Thyroid gland (tissue), 4 donors: Measurements from ENCODE around the gene ADIRF. TPM values are rescaled to one million over a fixed set of nuclear protein-coding genes. Genes with fewer than 3 reads are reported as not detected.

Experiments
- DNase-seq, 2 donors: peaks; one replicate each; pipeline ENCODE4 v3.0.0-alpha.2; 2019
- H3K27ac ChIP-seq, 3 donors: fragments of 200-600 bp; sonication (generic); 1 replicate in 2 of 3; 2 replicates in 1 of 3; pipeline ENCODE4 v1.5.1; 2016 to 2019; ENCODE audit warnings: mild to moderate bottlenecking in 1 of 3, moderate library complexity in 1 of 3
- H3K27me3 ChIP-seq: fragments of 200-600 bp; sonication (generic); one replicate; pipeline ENCODE4 v1.5.1; 2019
- H3K36me3 ChIP-seq, 2 donors: fragments of 200-600 bp; sonication (generic); one replicate each; pipeline ENCODE4 v1.5.1; 2016 to 2019
- H3K4me1 ChIP-seq, 2 donors: fragments of 200-600 bp; sonication (generic); one replicate each; pipeline ENCODE4 v1.5.1; 2017 to 2019
- H3K4me3 ChIP-seq, 3 donors: fragments of 200-600 bp; sonication (generic); replicated peaks in 1 of 3; 1 replicate in 2 of 3; 2 replicates in 1 of 3; pipeline ENCODE4 v1.5.1; 2016; ENCODE audit warnings: mild to moderate bottlenecking in 1 of 3
- H3K9me3 ChIP-seq: fragments of 200-600 bp; sonication (generic); one replicate; pipeline ENCODE4 v1.5.1; 2017
- POLR2A ChIP-seq, 2 donors: fragments of 450-650 bp; IDR thresholded peaks; one replicate each; pipeline ENCODE4 v1.6.1; 2017; ENCODE audit warnings: antibody characterized with exemption in 2 of 2, mild to moderate bottlenecking in 2 of 2, moderate library complexity in 1 of 2
- WGBS, 2 donors: methylation state at CpG; one replicate each; pipeline ENCODE4 v1.1.5; 2017; 5-methylcytosine and 5-hydroxymethylcytosine counted together
- intact Hi-C: fragments of 100-400 bp; cut with DNase I; formaldehyde crosslinking; loops from one replicate; pipeline ENCODE4 v1.15.1; 2023
- total RNA-seq, 4 donors: library from RNA; depleted of rRNA; stranded (reverse); fragments of >200 nt; gene quantifications; one replicate each; pipeline ENCODE4 v1.2.3, GENCODE V29; 2016
- TF ChIP-seq, protein P1 (sequence below), 6 experiments: fragments of 200-600 bp in 3 of 6; fragments of 450-650 bp in 3 of 6; sonication (generic) in 3 of 6; IDR thresholded peaks; one replicate each; pipeline ENCODE4 v1.5.1; 2016 to 2019; ENCODE audit warnings: antibody characterized with exemption in 6 of 6, mild to moderate bottlenecking in 2 of 6, inconsistent platforms in 1 of 6, moderate library complexity in 1 of 6

Gene ADIRF
- total RNA-seq, 4 donors from 2014 or later: 66.6 to 208 (median 104) TPM

DNA sequence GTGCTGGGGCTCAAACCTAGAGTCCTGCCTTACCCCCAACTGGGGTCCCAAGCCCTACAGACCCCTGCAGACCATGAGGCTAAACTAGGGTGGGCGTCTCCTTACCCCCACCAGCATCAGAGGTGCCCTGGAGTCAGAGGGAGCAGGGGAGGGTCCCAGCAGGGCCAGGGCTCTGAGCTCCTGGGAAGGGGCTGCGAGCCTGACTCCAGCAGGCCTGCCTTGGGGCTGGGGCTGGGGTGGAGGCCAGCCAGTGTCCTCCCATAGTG lies 8.6 kb upstream of the ADIRF start:
- Histone ChIP-seq H3K36me3 (no peaks in the 10 kb centered on the region), H3K4me1 (peaks cover 0 to 43% of the 10 kb centered on the region in 2 donors), H3K9me3 (no peaks in the 10 kb centered on the region), H3K4me3 (no peak overlapping the region), H3K27ac (peak overlapping the region; percentile 0 to 85 (median 61)), H3K27me3 (no peaks in the 10 kb centered on the region)
- DNase-seq: no peak
- TF ChIP-seq, protein P1, sequence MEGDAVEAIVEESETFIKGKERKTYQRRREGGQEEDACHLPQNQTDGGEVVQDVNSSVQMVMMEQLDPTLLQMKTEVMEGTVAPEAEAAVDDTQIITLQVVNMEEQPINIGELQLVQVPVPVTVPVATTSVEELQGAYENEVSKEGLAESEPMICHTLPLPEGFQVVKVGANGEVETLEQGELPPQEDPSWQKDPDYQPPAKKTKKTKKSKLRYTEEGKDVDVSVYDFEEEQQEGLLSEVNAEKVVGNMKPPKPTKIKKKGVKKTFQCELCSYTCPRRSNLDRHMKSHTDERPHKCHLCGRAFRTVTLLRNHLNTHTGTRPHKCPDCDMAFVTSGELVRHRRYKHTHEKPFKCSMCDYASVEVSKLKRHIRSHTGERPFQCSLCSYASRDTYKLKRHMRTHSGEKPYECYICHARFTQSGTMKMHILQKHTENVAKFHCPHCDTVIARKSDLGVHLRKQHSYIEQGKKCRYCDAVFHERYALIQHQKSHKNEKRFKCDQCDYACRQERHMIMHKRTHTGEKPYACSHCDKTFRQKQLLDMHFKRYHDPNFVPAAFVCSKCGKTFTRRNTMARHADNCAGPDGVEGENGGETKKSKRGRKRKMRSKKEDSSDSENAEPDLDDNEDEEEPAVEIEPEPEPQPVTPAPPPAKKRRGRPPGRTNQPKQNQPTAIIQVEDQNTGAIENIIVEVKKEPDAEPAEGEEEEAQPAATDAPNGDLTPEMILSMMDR (IDR thresholded peaks at IDR 0.05): no peak
- TF ChIP-seq POLR2A (IDR thresholded peaks at IDR 0.05): no peak
- WGBS, 2 donors: 60 to 100% methylated on average over 1 to 2 of the region's 2 CpGs
- intact Hi-C loops: loop anchor here (10.0 kb wide), 1 partner anchor 135 kb away; the partner anchor contains the start of genes GLUD1 and SHLD2

DNA sequence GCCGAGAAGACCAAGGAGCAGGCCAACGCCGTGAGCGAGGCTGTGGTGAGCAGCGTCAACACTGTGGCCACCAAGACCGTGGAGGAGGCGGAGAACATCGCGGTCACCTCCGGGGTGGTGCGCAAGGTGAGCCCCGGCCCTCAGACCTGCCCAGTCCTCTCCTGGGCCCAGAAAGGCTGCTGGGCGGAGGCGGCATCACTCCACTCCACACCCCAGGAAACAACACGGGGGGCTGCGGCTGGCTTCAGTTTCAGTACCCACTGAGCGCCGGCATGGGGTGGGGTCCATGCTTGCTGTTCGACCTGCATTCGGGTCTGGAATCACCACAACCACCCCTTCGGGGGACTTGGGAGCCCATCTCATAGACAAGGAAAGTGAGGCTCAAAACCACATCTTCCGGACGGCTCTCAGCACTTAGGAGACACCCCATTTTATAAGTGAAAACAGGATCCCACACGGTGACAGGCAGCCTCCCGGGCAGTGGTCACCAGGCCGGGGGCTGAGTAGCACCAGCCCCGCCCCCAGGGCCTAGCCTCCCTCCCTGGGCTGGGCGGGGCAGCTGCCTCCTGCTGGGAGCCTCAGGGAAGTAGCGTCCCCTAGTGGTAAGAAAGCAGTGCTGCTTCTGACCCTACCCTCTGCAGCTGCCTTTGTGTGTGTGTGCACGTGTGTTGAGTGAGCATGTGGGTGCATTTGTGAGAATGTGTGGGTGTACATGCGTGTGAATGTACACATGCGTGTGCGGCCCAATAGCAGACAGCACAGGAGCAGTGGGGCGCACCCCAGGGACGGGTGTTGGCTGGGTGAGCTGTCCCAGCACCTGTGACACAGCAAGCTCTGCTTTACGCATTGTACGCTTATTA lies 8.0 kb upstream of the ADIRF start:
- Histone ChIP-seq H3K9me3 (no peaks in the 10 kb centered on the region), H3K36me3 (no peaks in the 10 kb centered on the region), H3K4me1 (peaks cover 0 to 38% of the 10 kb centered on the region in 2 donors), H3K27ac (peak overlapping the region; percentile 0 to 85 (median 61)), H3K4me3 (no peak overlapping the region), H3K27me3 (no peaks in the 10 kb centered on the region)
- TF ChIP-seq, protein P1 (IDR thresholded peaks at IDR 0.05): peak; percentile 29 to 66 (median 62)
- no peak for TF ChIP-seq POLR2A (IDR thresholded peaks at IDR 0.05)
- WGBS, 2 donors: 68 to 84% methylated on average over 24 to 29 of the region's 37 CpGs
- DNase-seq: peak in 1 of 2 donors; percentile 27
- intact Hi-C loops: loop anchor here (10.0 kb wide), 1 partner anchor 135 kb away; the partner anchor contains the start of genes GLUD1 and SHLD2

DNA sequence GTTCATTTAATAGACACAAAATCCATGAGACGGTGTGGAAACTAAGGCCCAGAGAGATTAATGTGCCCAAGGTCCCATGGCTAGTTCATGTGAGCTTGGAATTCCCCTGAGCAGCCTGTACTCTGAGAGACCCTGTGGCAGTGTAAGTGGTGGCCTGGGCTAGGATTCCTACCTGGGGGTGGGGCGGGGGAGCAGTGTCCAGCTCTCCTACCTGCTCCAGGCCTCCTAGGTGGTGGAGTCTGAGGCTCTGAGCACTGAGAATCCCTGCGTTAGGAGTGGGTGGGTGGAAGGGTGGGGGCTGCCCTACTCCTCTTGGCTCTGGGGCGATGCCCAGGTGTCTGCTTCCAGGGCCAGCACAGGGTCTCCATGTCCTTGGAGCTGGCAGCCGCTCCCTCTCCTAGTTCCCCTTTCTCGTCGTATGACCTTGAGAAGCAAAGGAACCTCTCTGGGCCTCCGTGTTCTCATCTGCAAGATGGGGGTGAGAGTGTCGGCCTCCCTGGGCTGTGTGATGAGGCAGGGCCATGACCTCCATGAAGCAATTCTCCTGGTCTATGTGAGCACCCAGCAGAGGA lies 7.3 kb upstream of the ADIRF start:
- no peaks in the 10 kb centered on the region for H3K9me3 ChIP-seq
- H3K4me3 ChIP-seq: no peak overlapping the region
- H3K36me3 ChIP-seq: no peaks in the 10 kb centered on the region
- H3K27me3 ChIP-seq: no peaks in the 10 kb centered on the region
- no peak for DNase-seq
- WGBS, 2 donors: 88 to 94% methylated on average over 6 to 9 of the region's 9 CpGs
- H3K27ac ChIP-seq: no peak overlapping the region
- no peak for TF ChIP-seq POLR2A (IDR thresholded peaks at IDR 0.05)
- TF ChIP-seq, protein P1 (IDR thresholded peaks at IDR 0.05): no peak
- H3K4me1 ChIP-seq: peaks cover under 1 to 39% of the 10 kb centered on the region in 2 donors
- intact Hi-C loops: loop anchor here (10.0 kb wide), 1 partner anchor 134 kb away; the partner anchor contains the start of genes GLUD1 and SHLD2

DNA sequence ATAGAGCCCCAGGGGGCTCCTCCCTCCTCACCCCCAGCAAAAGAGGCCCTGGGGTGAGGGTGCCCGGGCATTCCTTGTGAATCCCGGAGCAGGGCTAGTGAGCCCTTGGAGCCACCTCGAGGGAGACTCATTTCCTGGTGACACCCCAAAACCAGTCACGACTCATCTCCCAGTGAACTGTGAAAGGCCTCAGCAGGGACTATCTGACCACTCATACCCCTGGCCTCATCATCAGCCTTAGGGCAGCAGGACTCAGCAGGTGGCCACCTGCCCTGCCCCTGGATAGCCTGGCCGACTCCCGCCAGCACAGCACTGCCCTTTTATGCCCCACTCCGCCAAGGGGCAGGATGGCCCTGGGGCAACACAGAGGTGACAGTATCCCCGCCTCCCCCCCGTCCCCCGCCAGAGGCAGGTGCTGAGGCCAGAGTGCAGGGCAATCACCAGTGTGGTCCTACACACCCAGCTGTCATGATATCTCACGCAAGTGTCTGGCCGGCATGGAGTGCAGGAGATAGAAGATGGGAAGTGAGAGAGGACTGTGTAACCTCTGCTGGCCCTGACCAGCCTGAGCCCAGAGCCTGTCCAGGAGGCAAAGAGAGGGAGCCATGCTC lies 6.7 kb upstream of the ADIRF start:
- Histone ChIP-seq H3K9me3 (no peaks in the 10 kb centered on the region), H3K36me3 (no peaks in the 10 kb centered on the region), H3K4me1 (peaks cover 6 to 39% of the 10 kb centered on the region in 2 donors), H3K27ac (no peak overlapping the region), H3K4me3 (no peak overlapping the region), H3K27me3 (no peaks in the 10 kb centered on the region)
- intact Hi-C loops: loop anchor here (10.0 kb wide), 1 partner anchor 133 kb away; the partner anchor contains the start of genes GLUD1 and SHLD2
- TF ChIP-seq, protein P1 (IDR thresholded peaks at IDR 0.05): no peak
- no peak for TF ChIP-seq POLR2A (IDR thresholded peaks at IDR 0.05)
- DNase-seq: no peak
- WGBS, 2 donors: 91 to 95% methylated on average over 9 to 10 of the region's 12 CpGs
